Astrocyte of the hippocampus (primary cell): ENCODE results near the gene FTO.
"Not testable (repeated sequence)": the region's sequence is repeated elsewhere in the genome, so short reads cannot be mapped to it uniquely, and the experiment has no call there.

Experiments
- DNase-seq: peaks from one replicate; pipeline ENCODE4 v3.0.0; 2011; ENCODE audit warnings: low read depth, low spot score

The FTO gene

GRCh38 chr16:53703590-53704444, at the start of gene FTO, which contains the start of gene RPGRIP1L:
Gene FTO, plus strand, starts transcription at chr16:53704156.
Gene RPGRIP1L, minus strand, starts transcription at chr16:53703859. Its CDS starts 3,136 bp downstream, at chr16:53700723.
- DNase-seq, result peak; percentile 100

DNA sequence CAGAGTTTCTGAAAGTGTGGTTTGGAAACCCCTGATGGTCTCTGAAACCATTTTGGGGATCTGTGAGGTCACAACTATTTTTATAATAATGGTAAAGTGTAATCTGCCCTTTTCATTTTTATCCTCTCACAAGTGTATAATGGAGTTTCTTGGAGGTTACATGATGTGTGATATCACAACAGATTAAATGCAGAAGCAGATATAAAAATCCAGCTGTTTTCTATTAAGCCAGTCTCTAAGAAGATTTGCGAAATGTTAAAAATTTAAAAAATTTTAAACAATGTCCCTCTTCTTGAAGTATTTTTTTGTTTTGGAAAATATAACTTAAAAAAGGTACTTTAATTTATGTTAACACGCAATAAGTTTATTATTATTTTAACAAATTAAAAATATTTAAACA, 49.0 kb upstream of the FTO start:
- no peak for DNase-seq

DNA sequence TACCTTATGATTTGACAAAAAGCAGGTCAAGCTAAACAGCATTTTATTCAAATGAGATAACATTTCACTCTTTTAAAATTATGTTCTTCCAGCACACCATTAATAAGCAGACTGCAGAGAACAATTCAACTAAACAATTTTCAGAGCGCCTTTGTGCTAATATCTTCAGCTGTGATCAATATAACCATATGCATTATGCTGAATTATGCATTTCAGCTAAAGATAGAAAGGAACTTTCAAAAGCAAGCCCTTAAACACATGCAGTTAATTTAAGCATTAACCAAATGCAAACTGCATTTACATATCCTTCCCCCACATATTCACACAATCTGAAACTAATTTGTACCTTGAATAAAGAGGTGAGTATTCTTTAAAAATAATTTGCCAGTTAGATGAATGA, 41.9 kb upstream of the FTO start:
- no peak for DNase-seq

DNA sequence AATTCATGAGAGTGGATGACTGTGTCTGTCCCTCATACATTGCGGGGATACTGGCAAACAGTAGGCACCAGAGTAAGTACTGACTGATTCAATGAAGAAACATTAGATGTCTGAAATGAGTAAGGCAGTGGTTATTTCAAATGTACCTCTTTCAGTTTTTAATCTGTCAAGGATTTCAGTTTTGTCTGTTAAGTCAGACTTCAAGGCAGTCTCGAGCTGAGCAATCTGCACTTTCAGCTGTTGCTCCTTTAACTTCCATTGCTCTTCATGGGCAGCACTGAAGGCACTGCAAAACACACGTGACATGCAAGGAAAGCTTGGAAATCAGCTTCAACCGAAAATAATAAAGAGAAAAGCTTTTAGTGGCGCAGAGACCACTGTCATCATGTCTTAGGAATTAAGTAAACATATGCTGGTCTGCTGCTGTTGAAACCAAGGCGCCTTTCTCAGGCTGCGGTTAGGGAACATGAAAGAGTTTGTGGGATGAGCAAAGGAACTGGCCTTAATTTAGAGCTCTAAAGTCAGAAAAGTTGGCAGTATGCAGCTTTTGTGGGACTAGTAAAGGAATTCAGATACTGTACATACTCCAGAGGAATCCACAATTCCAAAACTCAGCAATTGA, 39.1 kb upstream of the FTO start:
- peak; percentile 91 for DNase-seq

DNA sequence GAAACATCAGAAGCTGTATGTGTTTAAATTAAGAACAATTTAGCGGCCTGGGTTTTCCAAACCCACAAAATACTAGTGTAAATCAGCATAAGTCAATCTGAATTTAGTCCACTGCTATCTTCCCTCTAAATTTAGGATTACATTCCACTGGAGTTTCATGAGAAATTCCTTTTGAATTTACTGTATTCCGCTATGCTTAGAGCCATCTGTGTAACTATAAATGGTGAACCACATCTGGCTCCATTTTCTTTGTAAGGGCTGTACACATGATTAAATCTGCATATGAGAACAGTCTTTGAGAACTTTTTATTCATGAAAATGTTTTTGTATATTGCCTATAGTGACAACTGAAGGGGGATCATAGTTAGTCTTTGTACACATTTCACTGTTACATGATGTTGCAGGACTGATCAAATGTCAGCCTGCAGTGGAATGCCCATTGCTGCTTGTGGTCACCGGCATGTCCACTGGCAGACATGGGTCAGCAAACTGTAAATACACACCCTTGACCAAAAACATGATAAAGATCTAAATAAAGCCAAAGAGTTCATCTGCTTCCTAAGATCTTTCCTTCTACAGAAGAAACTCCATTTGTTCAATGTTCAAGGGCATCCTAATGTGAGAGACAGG, 37.1 kb upstream of the FTO start:
- DNase-seq, result peak; percentile 15

DNA sequence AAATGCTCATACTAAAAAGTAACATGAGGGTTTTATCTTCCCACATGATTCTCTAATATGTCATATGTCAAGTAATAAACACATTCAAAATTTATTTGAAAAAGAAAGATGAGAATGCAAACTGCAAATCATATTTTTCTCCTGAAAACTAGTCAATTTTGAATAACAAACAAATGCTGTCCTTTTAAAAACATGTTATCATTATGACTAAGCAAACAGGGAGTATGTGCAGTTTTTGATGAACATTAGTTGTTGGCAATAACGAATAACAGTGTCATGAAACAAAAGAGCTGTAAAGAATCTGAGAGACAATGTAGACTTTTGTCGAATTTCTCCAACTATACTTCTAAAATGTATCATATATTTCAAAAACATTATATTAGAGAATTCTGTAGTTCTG, 35.1 kb upstream of the FTO start:
- DNase-seq, result no peak

- DNase-seq, result no peak
These were observed 31.5 kb upstream of the FTO start for GRCh38 chr16:53672461-53672860.

DNA sequence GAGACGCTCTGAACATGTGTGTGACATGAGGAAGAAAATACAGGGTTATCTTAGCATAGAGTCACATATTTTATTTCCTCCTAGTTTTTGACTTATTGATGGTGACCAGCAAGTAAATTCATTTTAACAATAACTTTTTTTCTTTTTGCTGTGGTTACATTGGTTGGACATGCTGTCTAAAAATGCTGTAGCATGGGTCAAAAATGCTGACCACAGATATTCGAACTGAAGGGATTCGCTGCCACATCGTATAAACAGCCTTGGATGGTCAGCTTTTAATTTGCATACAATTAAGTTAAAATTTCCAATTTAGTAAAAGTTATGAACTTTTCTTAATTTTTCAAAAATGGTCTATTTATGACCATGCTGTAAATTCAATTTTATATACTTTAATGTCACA, 30.8 kb upstream of the FTO start:
- peak; percentile 46 for DNase-seq

DNA sequence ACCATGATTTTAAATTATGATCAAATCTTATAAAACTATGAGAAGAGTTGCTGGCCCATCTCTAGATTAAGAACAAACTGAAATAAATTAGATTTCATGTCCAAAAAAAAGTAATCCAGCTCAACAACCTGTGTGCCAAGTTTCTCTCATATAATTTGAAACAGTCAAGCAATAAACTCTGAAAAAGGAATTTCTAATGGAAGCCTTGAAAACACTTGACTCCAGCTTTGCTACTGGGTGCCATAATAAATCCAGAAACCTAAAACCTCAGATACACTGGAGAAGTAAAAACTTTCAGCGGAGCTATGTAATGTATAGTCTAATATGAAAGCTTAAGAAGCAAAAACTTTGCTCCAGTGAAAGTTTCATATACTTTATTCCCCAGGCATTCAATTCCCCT, 25.8 kb upstream of the FTO start:
- DNase-seq, result no peak

DNA sequence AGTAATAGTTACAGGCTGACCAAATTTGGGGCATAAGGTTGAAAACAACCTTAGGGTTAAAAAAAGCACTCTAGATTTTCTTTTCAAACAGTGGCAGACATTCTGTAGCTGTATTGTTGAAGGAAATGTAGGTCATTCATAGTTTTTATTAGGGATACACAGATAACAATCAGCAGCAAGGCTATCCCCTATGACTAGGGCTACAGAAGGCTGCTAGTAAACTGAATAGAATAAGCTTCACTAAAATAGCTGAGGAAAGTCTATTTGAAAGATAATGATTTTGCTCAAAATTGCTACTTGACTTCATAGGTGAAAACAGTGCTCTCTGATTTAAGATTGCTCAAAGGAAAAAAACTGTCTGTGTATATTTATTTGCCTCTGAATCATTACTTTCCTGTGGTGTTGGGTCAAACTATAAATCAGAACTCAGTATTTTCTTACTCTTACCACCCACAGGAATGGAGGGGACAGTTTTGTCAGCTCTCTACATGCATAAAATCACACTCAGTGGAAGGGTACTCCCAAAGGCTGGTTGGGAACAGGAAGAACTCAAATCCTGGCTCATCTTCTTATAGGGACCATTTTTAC, 25.1 kb upstream of the FTO start:
- no peak for DNase-seq

- no peak for DNase-seq
These were observed 23.2 kb upstream of the FTO start for GRCh38 chr16:53680756-53681155.

DNA sequence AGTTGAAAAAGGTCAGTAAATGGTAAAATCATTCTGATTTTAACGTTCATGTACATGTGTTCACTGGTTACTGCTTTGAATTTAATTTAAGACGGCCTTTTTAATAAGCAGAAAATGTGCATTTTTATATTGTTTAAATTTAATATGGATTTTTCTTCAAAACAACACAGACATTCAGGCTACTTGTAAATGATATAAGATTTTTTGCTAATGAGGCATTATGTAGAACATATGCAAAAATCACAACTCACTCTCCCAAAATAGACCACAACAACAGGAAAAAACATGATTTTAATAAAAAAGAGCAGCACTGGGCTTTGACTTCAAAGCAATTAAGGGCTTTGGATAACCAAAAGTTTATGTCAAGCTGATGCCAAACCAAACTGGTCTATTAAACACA, 22.6 kb upstream of the FTO start:
- no peak for DNase-seq

DNA sequence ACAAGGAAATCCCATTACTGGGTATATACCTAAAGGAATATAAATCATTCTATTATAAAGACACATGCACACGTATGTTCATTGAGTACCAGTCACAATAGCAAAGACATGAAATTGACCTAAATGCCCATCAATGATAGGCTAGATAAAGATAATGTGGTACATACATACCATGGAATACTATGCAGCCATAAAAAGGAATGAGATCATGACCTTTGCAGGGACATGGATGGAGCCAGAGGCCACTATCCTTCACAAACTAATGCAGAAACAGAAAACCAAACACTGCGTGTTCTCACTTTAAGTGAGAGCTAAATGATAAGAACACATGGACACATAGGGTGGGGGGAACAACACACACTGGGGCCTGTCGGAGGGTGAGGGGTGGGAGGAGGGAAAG, 18.6 kb upstream of the FTO start:
- not testable (repeated sequence) for DNase-seq

DNA sequence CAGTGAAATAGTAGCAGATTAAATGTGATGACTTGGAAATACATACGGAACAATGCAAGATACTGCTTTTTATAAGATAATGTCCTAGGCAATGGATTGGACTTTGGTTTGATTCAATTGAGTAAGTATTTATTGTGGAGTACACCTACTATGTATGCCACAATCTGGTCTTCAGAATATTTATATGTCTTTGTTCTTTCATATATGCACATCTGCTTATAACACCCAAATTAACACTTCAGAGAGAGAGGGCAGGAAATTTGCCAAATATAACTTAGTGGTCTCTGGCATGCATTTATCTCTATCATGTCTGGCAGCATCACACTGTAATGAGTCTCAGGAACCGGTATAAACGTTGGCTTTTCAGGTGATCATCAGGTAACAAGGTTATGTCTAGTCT, 17.2 kb upstream of the FTO start:
- DNase-seq, result no peak

- no peak for DNase-seq
These were observed 14.3 kb upstream of the FTO start for GRCh38 chr16:53689636-53690035.

DNA sequence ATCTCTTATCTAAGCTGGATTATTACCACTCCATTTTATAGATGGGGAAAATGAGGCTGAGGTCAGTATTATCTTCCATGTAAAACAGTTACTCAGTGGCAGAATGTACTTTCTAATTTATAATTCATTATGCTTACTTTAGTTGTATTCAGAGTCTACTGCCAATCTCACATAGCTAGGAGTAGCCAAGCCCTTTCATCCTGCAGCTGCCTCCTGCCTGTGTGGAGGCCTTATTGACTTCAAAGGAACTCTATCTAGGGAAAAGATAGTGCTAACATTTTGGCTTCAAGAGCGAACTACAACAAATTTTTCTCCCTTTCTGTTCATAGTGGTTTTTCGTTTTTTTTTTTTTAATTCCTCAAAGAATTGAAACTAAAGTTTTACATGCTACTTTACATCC, 13.2 kb upstream of the FTO start:
- DNase-seq, result no peak

DNA sequence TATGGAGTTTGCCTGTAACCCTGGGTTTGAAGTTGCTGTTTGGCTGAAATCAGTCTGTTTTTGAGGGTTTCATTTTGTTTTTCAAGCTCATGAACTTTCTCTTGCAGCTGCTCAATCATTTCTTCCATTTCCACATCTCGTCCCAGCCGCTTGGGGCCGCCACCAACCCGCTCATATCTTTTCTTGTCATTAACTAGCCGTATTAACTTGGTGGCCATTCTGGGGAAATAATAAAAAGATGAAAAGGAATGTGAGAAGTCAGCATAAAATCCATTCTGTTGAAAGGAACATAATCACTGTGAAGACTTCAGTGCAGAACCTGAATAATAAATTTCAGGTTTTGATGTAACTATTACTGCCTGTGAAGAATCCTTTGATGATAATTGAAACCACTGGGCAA, 11.8 kb upstream of the FTO start:
- DNase-seq, result no peak

- no peak for DNase-seq
These were observed 10.6 kb upstream of the FTO start for GRCh38 chr16:53693320-53693719.

- DNase-seq, result peak; percentile 87
These were observed 8.9 kb upstream of the FTO start for GRCh38 chr16:53695070-53695469.

DNA sequence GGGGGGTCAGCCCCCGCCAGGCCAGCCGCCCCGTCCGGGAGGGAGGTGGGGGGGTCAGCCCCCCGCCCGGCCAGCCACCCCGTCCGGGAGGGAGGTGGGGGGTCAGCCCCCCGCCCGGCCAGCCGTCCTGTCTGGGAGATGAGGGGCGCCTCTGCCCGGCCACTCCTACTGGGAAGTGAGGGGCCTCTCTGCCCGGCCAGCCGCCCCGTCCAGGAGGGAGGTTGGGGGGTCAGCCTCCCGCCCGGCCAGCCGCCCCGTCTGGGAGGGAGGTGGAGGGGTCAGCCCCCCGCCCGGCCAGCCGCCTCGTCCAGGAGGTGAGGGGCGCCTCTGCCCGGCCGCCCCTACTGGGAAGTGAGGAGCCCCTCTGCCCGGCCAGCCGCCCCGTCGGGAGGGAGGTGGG, 5.7 kb upstream of the FTO start:
- DNase-seq, result not testable (repeated sequence)

DNA sequence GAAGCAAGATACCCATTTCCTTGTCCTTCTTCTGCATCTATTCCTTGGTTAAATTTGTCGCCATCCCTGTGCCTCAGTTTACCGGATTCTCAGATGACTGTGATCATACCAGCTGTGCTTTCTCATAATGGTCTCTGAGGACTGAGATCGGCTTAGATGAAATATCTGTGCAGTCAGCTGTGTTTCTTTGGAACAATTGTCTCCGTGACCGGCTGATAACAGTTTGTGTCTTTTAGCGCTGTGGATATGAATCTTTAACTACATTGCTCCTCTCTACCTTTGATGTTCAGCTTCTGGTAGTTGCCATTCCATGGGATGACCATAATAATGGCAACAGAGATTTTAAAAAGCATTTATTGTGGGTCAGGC, 473 bp downstream of the FTO start:
- peak; percentile 10 for DNase-seq

GRCh38 chr16:53707671-53708070, 3.7 kb downstream of the FTO start:
- DNase-seq, result no peak
